Activated CD8-positive, alpha-beta T cell treated with anti-CD3 and anti-CD28 coated beads for 36 hours (primary cell): ENCODE data around the gene SZT2. TPM values are rescaled to one million over a fixed set of nuclear protein-coding genes. Genes with fewer than 3 reads are reported as not detected.

Source experiments
- ATAC-seq: fragments of 200-7000 bp; cut with Tn5 transposase; one replicate; pipeline ENCODE4 v1.10.0; 2021; ENCODE audit warnings: mild to moderate bottlenecking, moderate library complexity
- CTCF ChIA-PET: fragments of 350-600 bp; sonication (Branson Sonifier 250); formaldehyde crosslinking; loops from one replicate; lab custom pipeline; 2021; ENCODE audit warnings: antibody characterized with exemption; lab: Charles Lee
- POLR2A ChIA-PET: fragments of 350-600 bp; sonication (Branson Sonifier 250); formaldehyde crosslinking; loops from one replicate; lab custom pipeline; 2021; ENCODE audit warnings: antibody characterized with exemption; lab: Charles Lee
- DNase-seq: peaks from one replicate; pipeline ENCODE4 v3.0.0-alpha.2; 2020
- H3K27ac Mint-ChIP-seq: one replicate; pipeline ENCODE4 v1.8.0; 2021; ENCODE audit warnings: mild to moderate bottlenecking, mixed read lengths
- H3K27me3 Mint-ChIP-seq: one replicate; pipeline ENCODE4 v1.8.0; 2021; ENCODE audit warnings: mixed read lengths
- H3K36me3 Mint-ChIP-seq: one replicate; pipeline ENCODE4 v1.8.0; 2021; ENCODE audit warnings: low read depth, mixed read lengths
- H3K4me1 Mint-ChIP-seq: one replicate; pipeline ENCODE4 v1.8.0; 2021; ENCODE audit warnings: low read depth, mixed read lengths
- H3K4me3 Mint-ChIP-seq: one replicate; pipeline ENCODE4 v1.8.0; 2021; ENCODE audit warnings: mild to moderate bottlenecking, moderate library complexity, mixed read lengths
- H3K9me3 Mint-ChIP-seq: one replicate; pipeline ENCODE4 v1.8.0; 2021; ENCODE audit warnings: mixed read lengths
- CTCF ChIP-seq: fragments of 200-600 bp; IDR thresholded peaks from one replicate; pipeline ENCODE4 v1.8.0; 2022; ENCODE audit warnings: antibody characterized with exemption, mild to moderate bottlenecking
- intact Hi-C: fragments of 100-400 bp; cut with micrococcal nuclease; formaldehyde crosslinking; loops from one replicate; pipeline ENCODE4 v1.10.0; 2022
- total RNA-seq, 2 experiments: library from RNA; stranded (reverse); gene quantifications; one replicate each; pipeline ENCODE4 v1.2.3, GENCODE V29; 2021

Gene SZT2
- total RNA-seq, 2 experiments from 2014 or later: 30.1 to 33.3 TPM

- no peaks in the 10 kb centered on the region for H3K9me3 Mint-ChIP-seq
- ChIA-PET POLR2A (no interaction called here), CTCF (no interaction called here)
- no peak overlapping the region for H3K4me3 Mint-ChIP-seq
- H3K27me3 Mint-ChIP-seq: no peaks in the 10 kb centered on the region
- H3K27ac Mint-ChIP-seq: no peak overlapping the region
- intact Hi-C loops: no loop called here
- ATAC-seq (no peak), DNase-seq (no peak)
- H3K36me3 Mint-ChIP-seq: peaks cover 8% of the 10 kb centered on the region
- peaks cover 8% of the 10 kb centered on the region for H3K4me1 Mint-ChIP-seq
- no peak for TF ChIP-seq CTCF
Measured at GRCh38 chr1:43354936-43355335, 34.8 kb upstream of the SZT2 start.

GRCh38 chr1:43357251-43357650 is 32.4 kb upstream of the SZT2 start:
- DNase-seq (no peak), ATAC-seq (no peak)
- ChIA-PET CTCF (interaction anchor here (0.9 to 2.5 kb wide), 5 partner anchors 12 to 130 kb away, joined by 3 to 7 read pairs (median 5); no protein-coding TSS in a partner anchor), POLR2A (no interaction called here)
- H3K27ac Mint-ChIP-seq: no peak overlapping the region
- intact Hi-C loops: no loop called here
- H3K4me1 Mint-ChIP-seq: peaks cover 26% of the 10 kb centered on the region
- H3K9me3 Mint-ChIP-seq: no peaks in the 10 kb centered on the region
- peaks cover 32% of the 10 kb centered on the region for H3K36me3 Mint-ChIP-seq
- H3K27me3 Mint-ChIP-seq: no peaks in the 10 kb centered on the region
- no peak for TF ChIP-seq CTCF
- peak overlapping the region; percentile 95 for H3K4me3 Mint-ChIP-seq

GRCh38 chr1:43358121-43358745 is 31.5 kb upstream of the SZT2 start:
- intact Hi-C loops: no loop called here
- H3K36me3 Mint-ChIP-seq: peaks cover 40% of the 10 kb centered on the region
- no peaks in the 10 kb centered on the region for H3K9me3 Mint-ChIP-seq
- H3K27me3 Mint-ChIP-seq: no peaks in the 10 kb centered on the region
- TF ChIP-seq CTCF: peak; percentile 25
- CTCF ChIA-PET: interaction anchor here (0.9 to 2.5 kb wide), 11 partner anchors 10 to 578 kb away, joined by 3 to 11 read pairs (median 4); partner anchors contain the start of genes ELOVL1, MED8 and SZT2
- ATAC-seq: peak; percentile 18
- H3K4me1 Mint-ChIP-seq: peaks cover 32% of the 10 kb centered on the region
- H3K27ac Mint-ChIP-seq: peak overlapping the region; percentile 87
- H3K4me3 Mint-ChIP-seq: peak overlapping the region; percentile 95
- DNase-seq: peak; percentile 45
- POLR2A ChIA-PET: interaction anchor here (0.7 to 1.6 kb wide), 6 partner anchors 9 to 864 kb away, joined by 3 to 17 read pairs (median 3); partner anchors contain the start of gene ELOVL1

- ChIA-PET POLR2A (interaction anchor here (0.7 to 1.6 kb wide), 4 partner anchors 9 to 300 kb away, joined by 3 to 17 read pairs (median 3); partner anchors contain the start of gene ELOVL1), CTCF (interaction anchor here (0.9 to 2.5 kb wide), 10 partner anchors 9 to 579 kb away, joined by 3 to 11 read pairs (median 5); partner anchors contain the start of genes ELOVL1, MED8 and SZT2)
- Mint-ChIP-seq H3K36me3 (peaks cover 47% of the 10 kb centered on the region), H3K9me3 (no peaks in the 10 kb centered on the region), H3K27ac (peak within 1 kb of the TSS; percentile 87), H3K27me3 (no peaks in the 10 kb centered on the region), H3K4me1 (peaks cover 32% of the 10 kb centered on the region), H3K4me3 (peak within 1 kb of the TSS; percentile 95)
- ATAC-seq: peak; percentile 98
- intact Hi-C loops: no loop called here
- no peak for TF ChIP-seq CTCF
- peak; percentile 99 for DNase-seq
Measured at GRCh38 chr1:43358746-43359693, 30.7 kb upstream of the SZT2 start, which contains the start of gene CDC20. Gene CDC20 (plus strand): TSS chr1:43358981. CDS start chr1:43359216, 235 bp downstream.
